Smooth muscle cell (in vitro differentiated cells): ENCODE data around the gene PCID2. TPM values are rescaled to one million over a fixed set of nuclear protein-coding genes. Genes with fewer than 3 reads are reported as not detected.

Experiments used
- DNase-seq: peaks from one replicate; lab custom pipeline; 2025; ENCODE audit not compliant: unreplicated experiment; lab: John Stamatoyannopoulos, UW
- H2AFZ ChIP-seq: fragments of 200-600 bp; sonication (generic); 2 replicates; pipeline ENCODE4 v1.6.0; 2016; ENCODE audit warnings: antibody characterized with exemption, low read depth, mild to moderate bottlenecking
- H3F3A ChIP-seq: fragments of 200-600 bp; sonication (generic); 2 replicates; pipeline ENCODE4 v1.6.0; 2017; ENCODE audit warnings: antibody characterized with exemption, low read depth
- H3K27ac ChIP-seq: fragments of 200-600 bp; sonication (generic); 2 replicates; pipeline ENCODE4 v1.5.1; 2016; ENCODE audit warnings: low read depth, mild to moderate bottlenecking
- H3K27me3 ChIP-seq: fragments of 200-600 bp; sonication (generic); 2 replicates; pipeline ENCODE4 v1.6.1; 2016; ENCODE audit warnings: low read depth, mild to moderate bottlenecking
- H3K36me3 ChIP-seq: fragments of 200-600 bp; sonication (generic); 2 replicates; pipeline ENCODE4 v1.5.1; 2016; ENCODE audit warnings: low read depth
- H3K4me1 ChIP-seq: fragments of 200-600 bp; sonication (generic); 2 replicates; pipeline ENCODE4 v1.5.1; 2016; ENCODE audit warnings: low read depth
- H3K4me2 ChIP-seq: fragments of 200-600 bp; sonication (generic); 2 replicates; pipeline ENCODE4 v1.6.0; 2016; ENCODE audit warnings: mild to moderate bottlenecking
- H3K4me3 ChIP-seq: fragments of 200-600 bp; sonication (generic); 2 replicates; pipeline ENCODE4 v1.5.1; 2016; ENCODE audit warnings: mild to moderate bottlenecking
- H3K79me2 ChIP-seq: fragments of 200-600 bp; sonication (generic); 2 replicates; pipeline ENCODE4 v1.6.0; 2016; ENCODE audit warnings: low read depth, mild to moderate bottlenecking
- H3K9ac ChIP-seq: fragments of 200-600 bp; sonication (generic); 2 replicates; pipeline ENCODE4 v1.6.0; 2016; ENCODE audit warnings: low read depth
- H3K9me3 ChIP-seq: fragments of 200-600 bp; sonication (generic); replicated peaks from 2 replicates; pipeline ENCODE4 v1.5.1; 2016; ENCODE audit warnings: low read depth
- H4K20me1 ChIP-seq: fragments of 200-600 bp; sonication (generic); 2 replicates; pipeline ENCODE4 v1.6.0; 2016; ENCODE audit warnings: low read depth
- WGBS: methylation state at CpG from one replicate; pipeline ENCODE4 v1.1.7; 2016; ENCODE audit warnings: low lambda C conversion rate; 5-methylcytosine and 5-hydroxymethylcytosine counted together
- polyA plus RNA-seq: library from polyadenylated mRNA; unstranded; fragments of >200 nt; fragmentation: Nextera tagmentation; extraction: Ambion mirVana; gene quantifications from 2 replicates; pipeline ENCODE4 v1.2.1, GENCODE V29; 2016
- total RNA-seq: library from RNA; depleted of rRNA; stranded (reverse); fragments of >200 nt; gene quantifications from 2 replicates; pipeline ENCODE4 v1.2.3, GENCODE V29; 2014
- TF ChIP-seq, protein P1 (sequence below): fragments of 200-600 bp; sonication (generic); IDR thresholded peaks from 2 replicates; pipeline ENCODE4 v1.5.1; 2017; ENCODE audit warnings: borderline replicate concordance, mild to moderate bottlenecking, antibody characterized with exemption; ENCODE audit not compliant: insufficient read depth, poor library complexity, severe bottlenecking

The PCID2 gene
- total and polyA plus RNA-seq, 2 experiments from 2014 or later, result 27.1 to 32.5 TPM

GRCh38 chr13:113203507-113204377, 4.7 kb downstream of the PCID2 start:
- no peak overlapping the region for H3K9ac ChIP-seq
- no peak overlapping the region for H3K4me3 ChIP-seq

GRCh38 chr13:113202912-113203311, 5.6 kb downstream of the PCID2 start:
- Histone ChIP-seq H3K36me3 (peaks cover 2% of the 10 kb centered on the region), H3K4me1 (peaks cover 4% of the 10 kb centered on the region), H3K9me3 (no peaks in the 10 kb centered on the region), H3F3A (peaks cover 6% of the 10 kb centered on the region), H2AFZ (no peak overlapping the region), H3K27me3 (no peaks in the 10 kb centered on the region), H3K4me3 (no peak overlapping the region), H3K79me2 (peaks cover 83% of the 10 kb centered on the region), H3K4me2 (no peak overlapping the region), H3K27ac (no peak overlapping the region), H3K9ac (no peak overlapping the region), H4K20me1 (peaks cover 74% of the 10 kb centered on the region)
- TF ChIP-seq, protein P1, sequence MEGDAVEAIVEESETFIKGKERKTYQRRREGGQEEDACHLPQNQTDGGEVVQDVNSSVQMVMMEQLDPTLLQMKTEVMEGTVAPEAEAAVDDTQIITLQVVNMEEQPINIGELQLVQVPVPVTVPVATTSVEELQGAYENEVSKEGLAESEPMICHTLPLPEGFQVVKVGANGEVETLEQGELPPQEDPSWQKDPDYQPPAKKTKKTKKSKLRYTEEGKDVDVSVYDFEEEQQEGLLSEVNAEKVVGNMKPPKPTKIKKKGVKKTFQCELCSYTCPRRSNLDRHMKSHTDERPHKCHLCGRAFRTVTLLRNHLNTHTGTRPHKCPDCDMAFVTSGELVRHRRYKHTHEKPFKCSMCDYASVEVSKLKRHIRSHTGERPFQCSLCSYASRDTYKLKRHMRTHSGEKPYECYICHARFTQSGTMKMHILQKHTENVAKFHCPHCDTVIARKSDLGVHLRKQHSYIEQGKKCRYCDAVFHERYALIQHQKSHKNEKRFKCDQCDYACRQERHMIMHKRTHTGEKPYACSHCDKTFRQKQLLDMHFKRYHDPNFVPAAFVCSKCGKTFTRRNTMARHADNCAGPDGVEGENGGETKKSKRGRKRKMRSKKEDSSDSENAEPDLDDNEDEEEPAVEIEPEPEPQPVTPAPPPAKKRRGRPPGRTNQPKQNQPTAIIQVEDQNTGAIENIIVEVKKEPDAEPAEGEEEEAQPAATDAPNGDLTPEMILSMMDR, result no peak
- DNase-seq, result no peak
- WGBS, result 95% methylated on average over 4 of the region's 4 CpGs

More at GRCh38 chr13:113203507-113204377, 4.7 kb downstream of the PCID2 start:
- Histone ChIP-seq H3K36me3 (no peaks in the 10 kb centered on the region), H3K27me3 (no peaks in the 10 kb centered on the region), H3K4me1 (peaks cover 4% of the 10 kb centered on the region), H3K4me2 (no peak overlapping the region), H4K20me1 (peaks cover 69% of the 10 kb centered on the region), H3K27ac (no peak overlapping the region), H3F3A (peaks cover 6% of the 10 kb centered on the region), H3K9me3 (no peaks in the 10 kb centered on the region), H3K79me2 (peaks cover 83% of the 10 kb centered on the region), H2AFZ (no peak overlapping the region)
- WGBS, result 85% methylated on average over 12 of the region's 12 CpGs
- DNase-seq, result no peak
- TF ChIP-seq, protein P1, result no peak

DNA sequence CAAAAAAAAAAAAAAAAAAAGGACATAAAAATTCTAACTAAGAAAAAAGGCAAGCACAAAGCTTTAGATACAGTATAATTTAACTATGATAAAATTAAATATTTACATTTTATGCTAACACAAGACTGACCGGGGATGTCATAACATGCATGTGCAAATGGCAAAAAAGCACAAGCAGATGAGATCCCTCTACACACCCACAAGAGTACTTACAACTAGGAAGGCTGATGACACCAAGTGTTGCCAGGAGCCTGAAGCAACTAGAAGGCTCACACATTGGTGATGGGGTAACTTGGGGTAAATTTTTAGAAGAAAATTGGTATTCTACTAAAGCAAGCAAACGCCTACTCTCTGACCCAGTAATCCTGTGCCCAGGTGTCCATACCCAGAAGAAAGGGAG, 6.7 kb downstream of the PCID2 start:
- DNase-seq, result no peak
- Histone ChIP-seq H3F3A (peaks cover 6% of the 10 kb centered on the region), H3K27me3 (no peaks in the 10 kb centered on the region), H3K27ac (no peak overlapping the region), H3K9ac (no peak overlapping the region), H3K4me1 (no peaks in the 10 kb centered on the region), H2AFZ (no peak overlapping the region), H3K4me3 (no peak overlapping the region), H3K79me2 (peaks cover 72% of the 10 kb centered on the region), H3K36me3 (peaks cover 11% of the 10 kb centered on the region), H3K4me2 (no peak overlapping the region), H3K9me3 (no peaks in the 10 kb centered on the region), H4K20me1 (peaks cover 74% of the 10 kb centered on the region)
- TF ChIP-seq, protein P1, result no peak
- WGBS, result 92% methylated on average over 2 of the region's 2 CpGs
